H9 (cell line): ENCODE data around the gene NOVA2. TPM values are rescaled to one million over a fixed set of nuclear protein-coding genes. Genes with fewer than 3 reads are reported as not detected.
A peak's percentile ranks its signal among the peaks of the same experiment; 100 is the strongest.

Experiments
- DNase-seq: peaks from one replicate; pipeline ENCODE4 v3.0.0-alpha.2; 2017
- H2AFZ ChIP-seq: one replicate; pipeline ENCODE4 v1.6.1; 2013; ENCODE audit warnings: mild to moderate bottlenecking, low read length, control low read depth, moderate library complexity
- H2AK5ac ChIP-seq: 2 replicates; pipeline ENCODE4 v1.6.1; 2013; ENCODE audit warnings: low read length, control low read depth, mixed read lengths; ENCODE audit not compliant: insufficient read length
- H2BK120ac ChIP-seq: one replicate; pipeline ENCODE4 v1.6.1; 2013; ENCODE audit warnings: low read depth, mild to moderate bottlenecking, low read length, control low read depth, inconsistent platforms; ENCODE audit not compliant: poor library complexity, severe bottlenecking
- H2BK12ac ChIP-seq: 2 replicates; pipeline ENCODE4 v1.6.1; 2013; ENCODE audit warnings: low read length, control low read depth, mixed read lengths, low read depth; ENCODE audit not compliant: insufficient read length
- H2BK15ac ChIP-seq: 2 replicates; pipeline ENCODE4 v1.6.1; 2013; ENCODE audit warnings: low read depth, low read length, control low read depth
- H2BK20ac ChIP-seq: one replicate; pipeline ENCODE4 v1.6.1; 2013; ENCODE audit warnings: low read depth, mild to moderate bottlenecking, low read length, control low read depth, inconsistent platforms; ENCODE audit not compliant: poor library complexity, severe bottlenecking
- H2BK5ac ChIP-seq: 2 replicates; pipeline ENCODE4 v1.6.1; 2013; ENCODE audit warnings: low read length, control low read depth, mixed read lengths; ENCODE audit not compliant: insufficient read length
- H3K14ac ChIP-seq: 2 replicates; pipeline ENCODE4 v1.6.1; 2013; ENCODE audit warnings: low read length, control low read depth; ENCODE audit not compliant: insufficient read depth
- H3K18ac ChIP-seq: 2 replicates; pipeline ENCODE4 v1.6.1; 2013; ENCODE audit warnings: low read depth, mild to moderate bottlenecking, mixed read lengths, low read length, control low read depth; ENCODE audit not compliant: insufficient read length
- H3K23ac ChIP-seq: 2 replicates; pipeline ENCODE4 v1.6.1; 2013; ENCODE audit warnings: low read length, control low read depth, mixed read lengths, low read depth; ENCODE audit not compliant: insufficient read length
- H3K23me2 ChIP-seq: 2 replicates; pipeline ENCODE4 v1.6.1; 2013; ENCODE audit warnings: low read depth, mild to moderate bottlenecking, mixed read lengths, low read length, control low read depth; ENCODE audit not compliant: insufficient read length, poor library complexity, severe bottlenecking
- H3K27ac ChIP-seq: 2 replicates; pipeline ENCODE4 v1.5.1; 2013; ENCODE audit warnings: low read length, control low read depth, mixed read lengths, low read depth; ENCODE audit not compliant: insufficient read length
- H3K27me3 ChIP-seq: 2 replicates; pipeline ENCODE4 v1.6.1; 2013; ENCODE audit warnings: low read length, control low read depth, inconsistent platforms; ENCODE audit not compliant: insufficient read depth
- H3K4ac ChIP-seq: 2 replicates; pipeline ENCODE4 v1.6.1; 2013; ENCODE audit warnings: low read depth, mild to moderate bottlenecking, control low read depth, inconsistent platforms, low read length, moderate library complexity
- H3K4me1 ChIP-seq: 2 replicates; pipeline ENCODE4 v1.6.1; 2013; ENCODE audit warnings: low read length, control low read depth, inconsistent platforms; ENCODE audit not compliant: insufficient read depth
- H3K4me2 ChIP-seq: 2 replicates; pipeline ENCODE4 v1.6.1; 2013; ENCODE audit warnings: low read length, control low read depth, mixed read lengths; ENCODE audit not compliant: insufficient read length, insufficient read depth
- H3K56ac ChIP-seq: 2 replicates; pipeline ENCODE4 v1.6.1; 2013; ENCODE audit warnings: low read depth, mild to moderate bottlenecking, mixed read lengths, low read length, control low read depth; ENCODE audit not compliant: insufficient read length
- H3K79me1 ChIP-seq: 2 replicates; pipeline ENCODE4 v1.6.1; 2013; ENCODE audit warnings: low read depth, mild to moderate bottlenecking, moderate library complexity, low read length, control low read depth, inconsistent platforms; ENCODE audit not compliant: insufficient read depth, poor library complexity, severe bottlenecking
- H3K79me2 ChIP-seq: 2 replicates; pipeline ENCODE4 v1.6.1; 2013; ENCODE audit warnings: low read length, control low read depth, inconsistent platforms; ENCODE audit not compliant: insufficient read depth
- H3K9ac ChIP-seq: 2 replicates; pipeline ENCODE4 v1.6.1; 2013; ENCODE audit warnings: low read length, control low read depth, mixed read lengths; ENCODE audit not compliant: insufficient read length; ENCODE audit errors: extremely low read depth
- H3K9me3 ChIP-seq: one replicate; pipeline ENCODE4 v1.6.1; 2013; ENCODE audit warnings: low read depth, low read length, inconsistent platforms; ENCODE audit not compliant: control insufficient read depth
- H3T11ph ChIP-seq: one replicate; pipeline ENCODE4 v1.6.1; 2013; ENCODE audit warnings: mild to moderate bottlenecking, low read length, control low read depth, inconsistent platforms
- H4K20me1 ChIP-seq: one replicate; pipeline ENCODE4 v1.6.1; 2013; ENCODE audit not compliant: control insufficient read depth, insufficient read length, insufficient read depth
- H4K5ac ChIP-seq: 2 replicates; pipeline ENCODE4 v1.6.1; 2013; ENCODE audit warnings: low read depth, mild to moderate bottlenecking, mixed read lengths, low read length, control low read depth; ENCODE audit not compliant: insufficient read length
- H4K8ac ChIP-seq: replicated peaks from 2 replicates; pipeline ENCODE4 v1.6.1; 2013; ENCODE audit warnings: low read length, control low read depth, mixed read lengths, low read depth; ENCODE audit not compliant: insufficient read length
- H4K91ac ChIP-seq: 2 replicates; pipeline ENCODE4 v1.6.1; 2013; ENCODE audit warnings: low read depth, mild to moderate bottlenecking, moderate library complexity, mixed read lengths, low read length, control low read depth; ENCODE audit not compliant: insufficient read length
- H3K27ac Mint-ChIP-seq, 3 experiments: 2 replicates in 2 of 3; 3 replicates in 1 of 3; pipeline ENCODE4 v1.8.0; 2020 to 2021; ENCODE audit warnings: mixed read lengths in 3 of 3, mild to moderate bottlenecking in 1 of 3, moderate library complexity in 1 of 3
- H3K27me3 Mint-ChIP-seq: 2 replicates; pipeline ENCODE4 v1.8.0; 2021; ENCODE audit warnings: low read depth, mild to moderate bottlenecking, moderate library complexity, mixed read lengths
- H3K36me3 Mint-ChIP-seq, 3 experiments: 2 replicates in 2 of 3; 3 replicates in 1 of 3; pipeline ENCODE4 v1.8.0; 2020 to 2021; ENCODE audit warnings: low read depth in 3 of 3, mixed read lengths in 3 of 3; ENCODE audit not compliant: insufficient read depth in 1 of 3
- H3K4me1 Mint-ChIP-seq, 2 experiments: 2 replicates each; pipeline ENCODE4 v1.8.0; 2020; ENCODE audit warnings: mixed read lengths in 2 of 2
- H3K4me3 Mint-ChIP-seq, 2 experiments: 2 replicates in 1 of 2; 3 replicates in 1 of 2; pipeline ENCODE4 v1.8.0; 2020 to 2021; ENCODE audit warnings: mild to moderate bottlenecking in 2 of 2, mixed read lengths in 2 of 2, moderate library complexity in 1 of 2
- H3K9me3 Mint-ChIP-seq, 2 experiments: 2 replicates in 1 of 2; 3 replicates in 1 of 2; pipeline ENCODE4 v1.8.0; 2020; ENCODE audit warnings: mild to moderate bottlenecking in 2 of 2, mixed read lengths in 2 of 2, moderate library complexity in 1 of 2
- CTCF ChIP-seq: fragments of 200-600 bp; sonication (generic); conservative IDR thresholded peaks from 3 replicates; pipeline ENCODE4 v1.8.0; 2021; ENCODE audit warnings: antibody characterized with exemption, mild to moderate bottlenecking
- WGBS: extraction: QIAGEN DNeasy Blood & Tissue Kit; methylation state at CpG from one replicate; pipeline ENCODE4 v1.1.7; 2013; ENCODE audit warnings: missing lambda C conversion rate, low lambda C conversion rate, mixed read lengths; ENCODE audit not compliant: insufficient read length; ENCODE audit errors: extremely low coverage; 5-methylcytosine and 5-hydroxymethylcytosine counted together
- total RNA-seq: library from RNA; stranded (reverse); gene quantifications from 2 replicates; pipeline ENCODE4 v1.2.1, GENCODE V29; 2021

Gene NOVA2
- total RNA-seq, 1 experiment from 2014 or later, result 8.8 TPM

GRCh38 chr19:45902651-45903625 lies 70.7 kb downstream of the NOVA2 start:
- no peak overlapping the region for H2BK15ac ChIP-seq
- no peak overlapping the region for H3K27ac ChIP-seq
- peak; percentile 98 for DNase-seq
- no peak overlapping the region for H4K5ac ChIP-seq
- H3K4ac ChIP-seq, result no peak overlapping the region
- H3T11ph ChIP-seq, result no peak overlapping the region
- Mint-ChIP-seq H3K9me3 (no peaks in the 10 kb centered on the region), H3K27me3 (peaks cover 17% of the 10 kb centered on the region), H3K27ac (peak overlapping the region in 2 of 3 experiments; percentile 64 to 83; a peak in 2 of 7 replicates), H3K4me3 (peak overlapping the region; percentile 85 to 97), H3K36me3 (peaks cover 8 to 25% (median 25%) of the 10 kb centered on the region in 3 experiments), H3K4me1 (peaks cover 7 to 12% of the 10 kb centered on the region in 2 experiments)
- no peaks in the 10 kb centered on the region for H3K4me1 ChIP-seq
- H2AK5ac ChIP-seq, result no peak overlapping the region
- H2AFZ ChIP-seq, result no peak overlapping the region
- WGBS, result no CpG with 5 or more reads among the region's 73 CpGs
- H3K9me3 ChIP-seq, result no peaks in the 10 kb centered on the region
- peaks cover 15% of the 10 kb centered on the region for H3K23me2 ChIP-seq
- no peak overlapping the region for H2BK12ac ChIP-seq
- H2BK5ac ChIP-seq, result no peak overlapping the region
- H4K8ac ChIP-seq, result no peak overlapping the region
- no peak overlapping the region for H3K9ac ChIP-seq
- no peak overlapping the region for H3K18ac ChIP-seq
- no peaks in the 10 kb centered on the region for H3K79me2 ChIP-seq
- H2BK120ac ChIP-seq, result no peak overlapping the region
- no peak overlapping the region for H2BK20ac ChIP-seq
- H4K91ac ChIP-seq, result no peak overlapping the region
- peaks cover 4% of the 10 kb centered on the region; the same call in 1 of the 2 replicates for H3K27me3 ChIP-seq
- no peak overlapping the region for H3K56ac ChIP-seq
- no peak overlapping the region for H3K14ac ChIP-seq
- no peaks in the 10 kb centered on the region for H4K20me1 ChIP-seq
- TF ChIP-seq CTCF, result no peak
- peak overlapping the region; percentile 67 for H3K4me2 ChIP-seq
- no peaks in the 10 kb centered on the region for H3K79me1 ChIP-seq
- H3K23ac ChIP-seq, result no peak overlapping the region
